Right cardiac atrium (tissue), 5 donors: Measurements from ENCODE around the gene FAM168A. TPM values are rescaled to one million over a fixed set of nuclear protein-coding genes. Genes with fewer than 3 reads are reported as not detected.

ENCODE experiments used
- ATAC-seq, 2 donors: fragments of 200-7000 bp; cut with Tn5 transposase; one replicate each; pipeline versions ENCODE4 v1.8.0 to v1.9.1; 2020; ENCODE audit warnings: moderate library complexity in 2 of 2, mild to moderate bottlenecking in 1 of 2
- DNase-seq, 3 donors: peaks; one replicate each; pipeline ENCODE4 v3.0.0-alpha.2; 2020
- H3K27ac ChIP-seq: one replicate; pipeline ENCODE4 v1.5.1; 2013; ENCODE audit warnings: mild to moderate bottlenecking, low read length, control low read depth, moderate library complexity
- H3K27me3 ChIP-seq: one replicate; pipeline ENCODE4 v1.6.1; 2013; ENCODE audit not compliant: control insufficient read depth, insufficient read depth
- H3K4me1 ChIP-seq: one replicate; pipeline ENCODE4 v1.6.1; 2013; ENCODE audit warnings: low read length; ENCODE audit not compliant: control insufficient read depth, insufficient read depth
- H3K4me3 ChIP-seq: one replicate; pipeline ENCODE4 v1.5.1; 2013; ENCODE audit warnings: low read length, control low read depth
- H3K9me3 ChIP-seq: one replicate; pipeline ENCODE4 v1.6.1; 2013; ENCODE audit warnings: low read length; ENCODE audit not compliant: control insufficient read depth
- WGBS: extraction: QIAGEN DNeasy Blood & Tissue Kit; methylation state at CpG from one replicate; pipeline ENCODE4 v1.1.7; 2013; 5-methylcytosine and 5-hydroxymethylcytosine counted together
- intact Hi-C, 4 donors: fragments of 100-400 bp; cut with DNase I; formaldehyde crosslinking; loops; one replicate each; pipeline versions ENCODE4 v1.11.0 to v1.14.0; 2022 to 2023
- polyA plus RNA-seq: library from polyadenylated mRNA; stranded (reverse); fragments of 200-250 nt; gene quantifications from one replicate; pipeline ENCODE4 v1.2.3, GENCODE V29; 2013
- total RNA-seq, 4 donors: library from RNA; stranded (reverse); fragmentation: NEBNext Ultra II Directional; extraction: Animal tissue kit (Norgen Biotek cat#: 25700); gene quantifications; one replicate each; pipeline ENCODE4 v1.2.1, GENCODE V29; 2021
- donor health status: healthy with polysubstance abuse.
- donor health status: DM: no; HTN: yes; CAD: no.
- donor health status: DM: no; HTN: no; CAD: no.
- donor health status: DM: no; HTN: yes; CAD: no; lungs with severe emphysema.
- donor health status: DM: yes; HTN: yes; CAD: no.

FAM168A gene
- total and polyA plus RNA-seq, 5 donors: 14.2 to 46.2 (median 38.7) TPM

DNA sequence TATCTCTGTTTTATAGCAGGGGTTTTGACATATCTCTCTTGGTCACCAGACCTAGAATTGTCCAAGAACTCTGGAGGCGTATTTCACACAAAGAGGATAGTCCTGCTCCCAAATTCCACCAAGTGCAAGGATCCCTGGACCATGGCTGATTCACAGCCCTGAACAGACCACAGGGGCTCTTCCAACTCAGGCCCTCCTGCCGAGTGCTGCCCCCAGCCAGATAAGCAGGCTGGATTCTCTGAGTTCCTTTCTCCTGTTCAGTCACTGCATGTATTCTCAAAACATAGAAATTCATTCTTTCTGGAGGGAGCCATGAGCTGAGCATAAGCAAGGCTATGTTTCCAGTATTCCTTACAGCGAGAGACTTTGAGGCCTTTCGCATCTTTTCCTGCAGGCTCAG lies 35.1 kb upstream of the FAM168A start:
- intact Hi-C loops: no loop called here
- no peak overlapping the region for H3K27ac ChIP-seq
- H3K4me1 ChIP-seq: no peaks in the 10 kb centered on the region
- H3K4me3 ChIP-seq: no peak overlapping the region
- no peaks in the 10 kb centered on the region for H3K27me3 ChIP-seq
- no peaks in the 10 kb centered on the region for H3K9me3 ChIP-seq
- 92% methylated on average over 4 of the region's 4 CpGs for WGBS
- DNase-seq (no peak), ATAC-seq (no peak)

DNA sequence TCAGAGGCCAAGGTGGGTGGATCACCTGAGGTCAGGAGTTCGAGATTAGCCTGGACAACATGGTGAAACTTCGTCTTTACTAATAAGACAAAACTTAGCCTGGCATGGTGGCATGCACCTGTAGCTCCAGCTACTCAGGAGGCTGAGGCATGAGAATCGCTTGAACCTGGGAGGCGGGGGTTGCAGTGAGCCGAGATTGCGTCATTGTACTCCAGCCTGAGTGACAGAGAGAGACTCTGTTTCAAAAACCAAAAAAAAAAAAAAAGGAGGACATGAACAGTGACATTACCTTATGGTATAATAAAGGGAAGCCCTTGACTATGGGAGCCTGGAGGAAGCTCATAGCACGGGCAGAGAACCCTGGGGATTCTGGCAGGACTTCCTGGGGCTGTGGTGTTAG lies 32.0 kb upstream of the FAM168A start:
- intact Hi-C loops: loop anchor here in 1 of 4 donors (5.0 kb wide), 1 partner anchor 32 kb away; no protein-coding TSS in a partner anchor
- Histone ChIP-seq H3K27me3 (no peaks in the 10 kb centered on the region), H3K4me1 (no peaks in the 10 kb centered on the region), H3K4me3 (no peak overlapping the region), H3K9me3 (no peaks in the 10 kb centered on the region), H3K27ac (no peak overlapping the region)
- no peak for ATAC-seq
- DNase-seq: no peak
- 82% methylated on average over 7 of the region's 7 CpGs for WGBS

DNA sequence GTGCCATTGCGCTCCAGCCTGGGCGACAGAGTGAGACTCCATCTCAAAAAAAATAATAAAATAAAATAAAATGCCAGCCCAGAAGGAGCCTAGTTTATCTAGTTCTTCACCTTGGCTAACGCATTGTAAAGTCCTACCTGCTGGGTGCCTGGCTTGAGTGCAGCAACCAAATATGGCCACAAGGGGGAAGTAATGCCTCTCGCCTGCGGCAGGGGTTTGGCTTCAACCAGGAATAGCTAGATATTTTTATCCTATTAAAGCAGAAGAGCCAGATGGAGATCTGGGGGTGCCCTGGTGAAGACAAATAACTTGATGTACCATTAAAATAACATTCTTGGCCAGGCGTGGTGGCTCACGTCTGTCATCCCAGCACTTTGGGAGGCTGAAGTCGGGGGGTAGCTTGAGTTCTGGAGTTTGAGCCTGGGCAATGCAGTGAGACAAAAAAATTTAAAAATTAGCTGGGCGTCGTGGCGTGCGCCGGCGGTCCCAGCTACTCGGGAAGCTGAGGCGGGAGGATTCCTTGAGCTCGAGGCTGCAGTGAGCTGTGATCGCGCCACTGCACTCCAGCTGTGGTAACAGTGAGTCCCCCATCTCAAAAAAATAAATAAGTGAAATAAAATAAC lies 27.9 kb upstream of the FAM168A start:
- DNase-seq: peak; percentile 53 to 79 (median 79)
- no peak overlapping the region for H3K4me3 ChIP-seq
- no peaks in the 10 kb centered on the region for H3K27me3 ChIP-seq
- H3K4me1 ChIP-seq: no peaks in the 10 kb centered on the region
- peak; percentile 77 to 85 for ATAC-seq
- no peaks in the 10 kb centered on the region for H3K9me3 ChIP-seq
- intact Hi-C loops: loop anchor here in 3 of 4 donors (2.0 to 5.0 kb wide), 2 partner anchors 35 to 36 kb away; no protein-coding TSS in a partner anchor
- H3K27ac ChIP-seq: no peak overlapping the region
- 21% methylated on average over 19 of the region's 19 CpGs for WGBS

DNA sequence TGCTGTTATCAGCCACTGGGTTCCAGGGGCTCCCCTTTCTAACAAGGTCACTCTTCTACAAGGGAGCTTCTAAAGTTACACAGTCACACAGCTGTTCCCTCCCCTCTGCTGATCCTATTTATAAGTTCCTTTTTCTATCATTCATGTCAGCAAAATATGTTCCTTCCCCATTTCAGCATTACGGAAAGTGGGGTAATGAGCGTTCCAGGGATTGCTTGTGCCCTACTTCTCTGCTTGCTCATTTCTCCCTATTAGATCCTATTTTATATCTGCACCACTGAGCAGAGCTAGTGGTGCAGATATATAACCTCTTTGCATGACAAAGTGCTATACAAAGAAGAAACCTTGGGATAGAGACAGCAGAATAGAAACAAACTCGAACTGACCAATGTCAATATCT lies 25.8 kb upstream of the FAM168A start:
- no peaks in the 10 kb centered on the region for H3K27me3 ChIP-seq
- no peak for DNase-seq
- no peak overlapping the region for H3K4me3 ChIP-seq
- H3K27ac ChIP-seq: no peak overlapping the region
- WGBS: 45% methylated on average over 3 of the region's 3 CpGs
- intact Hi-C loops: no loop called here
- H3K9me3 ChIP-seq: no peaks in the 10 kb centered on the region
- ATAC-seq: peak; percentile 47 to 50
- no peaks in the 10 kb centered on the region for H3K4me1 ChIP-seq

DNA sequence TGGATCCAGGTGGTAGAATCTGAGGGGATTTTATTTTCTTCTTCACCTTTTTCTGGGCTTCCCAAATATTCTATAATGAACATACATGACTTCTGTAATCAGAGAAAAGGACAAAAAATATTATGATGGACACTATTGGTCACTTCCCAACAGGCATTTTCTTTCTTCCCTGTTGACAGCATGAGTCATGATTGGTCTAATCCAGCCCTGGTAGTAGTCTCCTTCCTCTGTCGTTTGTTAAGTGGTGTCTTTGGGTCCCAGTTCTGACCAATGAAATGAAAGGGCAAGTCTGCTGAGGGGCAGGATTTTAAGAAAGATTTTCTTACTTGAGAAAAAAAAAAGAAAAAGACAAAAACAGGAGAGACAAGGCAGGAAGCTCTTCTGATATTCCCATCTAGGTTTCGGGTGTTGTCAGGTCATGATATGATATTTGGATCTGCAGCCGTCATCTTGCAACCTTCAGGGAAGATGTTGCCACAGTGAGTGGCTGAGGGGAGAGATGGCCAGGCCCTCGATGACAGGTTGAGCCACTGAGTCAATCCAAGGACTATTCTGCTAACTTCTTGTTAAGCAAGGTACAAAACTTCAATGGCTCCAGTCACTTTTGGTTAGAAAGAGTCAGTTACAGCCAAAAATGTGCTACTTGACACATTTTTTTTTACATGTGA lies 25.1 kb upstream of the FAM168A start:
- 46% methylated on average over 4 of the region's 4 CpGs for WGBS
- intact Hi-C loops: no loop called here
- no peaks in the 10 kb centered on the region for H3K9me3 ChIP-seq
- H3K4me1 ChIP-seq: no peaks in the 10 kb centered on the region
- no peaks in the 10 kb centered on the region for H3K27me3 ChIP-seq
- no peak for DNase-seq
- no peak overlapping the region for H3K27ac ChIP-seq
- ATAC-seq: peak in 1 of 2 donors; percentile 36
- no peak overlapping the region for H3K4me3 ChIP-seq

DNA sequence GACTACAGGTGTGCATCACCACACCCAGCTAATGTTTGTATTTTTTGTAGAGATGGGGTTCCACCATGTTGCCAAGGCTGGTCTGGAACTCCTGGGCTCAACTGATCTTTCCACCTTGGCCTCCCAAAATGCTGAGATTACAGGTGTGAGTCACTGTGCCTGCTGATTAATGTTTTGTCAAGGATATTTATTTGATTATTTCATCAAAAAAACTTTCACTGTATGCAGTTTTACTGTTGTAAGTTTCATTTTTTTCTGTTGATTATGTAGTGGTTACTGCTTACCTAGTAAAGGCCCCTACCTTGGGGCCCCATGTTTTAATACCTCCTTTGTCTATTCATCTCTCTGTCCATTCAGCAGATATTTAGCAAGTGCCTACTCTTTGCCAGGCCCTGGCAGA lies 16.7 kb upstream of the FAM168A start:
- intact Hi-C loops: no loop called here
- H3K9me3 ChIP-seq: no peaks in the 10 kb centered on the region
- no peaks in the 10 kb centered on the region for H3K27me3 ChIP-seq
- no peak overlapping the region for H3K4me3 ChIP-seq
- DNase-seq (no peak), ATAC-seq (no peak)
- H3K27ac ChIP-seq: no peak overlapping the region
- H3K4me1 ChIP-seq: no peaks in the 10 kb centered on the region

DNA sequence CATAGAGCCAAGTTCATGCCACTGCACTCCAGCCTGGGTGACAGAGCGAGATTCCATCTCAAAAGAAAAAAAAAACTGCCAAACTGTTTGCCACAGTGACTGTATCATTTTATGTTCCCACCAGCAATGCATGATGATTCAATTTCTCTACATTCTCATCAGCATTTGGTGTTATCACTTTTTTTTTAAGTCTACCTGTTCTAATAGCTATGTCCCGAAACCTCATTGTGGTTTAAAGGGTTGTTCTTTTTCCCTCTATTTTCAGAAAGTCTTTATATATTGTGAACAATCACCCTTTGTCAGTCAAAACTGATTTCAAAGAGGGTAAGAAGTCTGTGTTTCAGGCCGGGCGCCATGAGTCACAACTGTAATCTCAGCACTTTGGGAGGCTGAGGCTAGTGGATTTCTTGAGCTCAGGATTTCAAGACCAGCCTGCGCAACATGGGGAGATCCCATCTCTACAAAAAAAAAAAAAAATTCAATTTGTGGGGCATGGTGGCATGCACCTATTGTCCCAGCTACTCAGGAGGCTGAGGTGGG lies 14.8 kb upstream of the FAM168A start:
- Histone ChIP-seq H3K27me3 (no peaks in the 10 kb centered on the region), H3K27ac (no peak overlapping the region), H3K4me3 (no peak overlapping the region), H3K9me3 (no peaks in the 10 kb centered on the region), H3K4me1 (no peaks in the 10 kb centered on the region)
- intact Hi-C loops: no loop called here
- WGBS: 81% methylated on average over 5 of the region's 5 CpGs
- DNase-seq (no peak), ATAC-seq (no peak)

DNA sequence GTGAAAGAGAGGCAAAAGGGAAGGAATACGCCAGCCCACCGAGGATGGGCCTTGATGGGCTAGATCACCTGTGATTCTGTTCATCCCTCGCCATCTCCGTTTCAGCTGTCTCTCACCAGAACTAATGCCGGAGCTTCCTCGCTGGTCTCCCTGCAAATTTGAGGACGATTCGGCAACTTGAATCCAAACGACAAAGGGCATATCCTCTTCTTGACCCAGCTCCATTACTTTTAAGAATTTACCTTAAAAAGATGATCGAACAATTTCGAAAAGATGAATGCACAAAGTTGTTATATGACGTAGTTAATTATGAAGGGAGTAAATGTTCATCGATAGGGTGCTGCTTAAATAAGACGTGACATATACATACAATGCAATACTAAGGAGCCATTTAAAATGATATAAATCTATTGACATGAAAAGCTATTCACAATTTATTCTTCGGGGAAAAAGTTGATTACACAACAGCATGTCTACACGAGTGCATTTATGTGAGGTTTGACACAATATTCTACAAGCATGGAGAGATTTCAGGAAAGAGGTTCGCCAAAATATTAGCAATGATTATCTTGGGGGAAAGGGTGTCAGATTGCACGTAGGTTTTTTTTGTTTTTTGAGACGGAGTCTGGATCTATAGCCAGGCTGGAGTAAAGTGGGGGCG lies 937 bp upstream of the FAM168A start:
- peak overlapping the region; percentile 87 for H3K27ac ChIP-seq
- intact Hi-C loops: loop anchor here in 1 of 4 donors (10.0 kb wide), 1 partner anchor 194 kb away; no protein-coding TSS in a partner anchor
- peak overlapping the region; percentile 95 for H3K4me3 ChIP-seq
- H3K4me1 ChIP-seq: peaks cover 12% of the 10 kb centered on the region
- no peaks in the 10 kb centered on the region for H3K9me3 ChIP-seq
- H3K27me3 ChIP-seq: no peaks in the 10 kb centered on the region
- DNase-seq (no peak), ATAC-seq (no peak)
- 36% methylated on average over 20 of the region's 20 CpGs for WGBS

DNA sequence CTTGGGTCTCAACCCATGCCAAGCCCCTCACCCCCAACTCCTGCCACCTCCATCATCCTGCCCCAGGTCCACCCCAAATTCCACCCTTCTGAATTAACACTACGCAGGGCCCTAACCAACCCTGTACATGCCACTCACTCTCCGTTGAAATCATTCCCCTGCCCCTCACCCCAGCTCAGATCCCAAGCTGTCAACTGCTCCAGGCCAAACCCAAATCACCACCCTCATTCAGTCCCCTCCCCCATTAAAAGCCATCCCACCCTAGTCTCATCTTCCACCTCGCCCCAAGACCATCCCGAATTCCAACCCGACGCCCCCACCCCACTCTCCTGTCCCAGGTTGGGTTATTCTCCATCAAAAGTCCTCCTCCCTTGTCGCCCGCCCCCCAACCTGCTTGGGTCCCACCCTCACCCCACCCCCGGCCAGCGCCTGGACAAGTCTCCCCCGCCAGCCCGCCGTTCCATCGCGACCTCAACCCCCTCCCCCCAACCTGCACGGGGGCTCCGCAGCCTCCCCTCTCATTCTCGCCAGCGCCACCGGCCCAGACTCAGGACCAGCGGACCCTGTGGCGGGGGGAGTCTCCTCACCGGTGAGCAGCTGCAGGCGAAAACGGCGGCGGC lies 466 bp downstream of the FAM168A start:
- ATAC-seq (peak; percentile 0 to 3), DNase-seq (no peak)
- Histone ChIP-seq H3K4me3 (peak overlapping the region; percentile 95), H3K9me3 (no peaks in the 10 kb centered on the region), H3K27ac (peak overlapping the region; percentile 85), H3K27me3 (no peaks in the 10 kb centered on the region), H3K4me1 (peaks cover 12% of the 10 kb centered on the region)
- intact Hi-C loops: loop anchor here in 1 of 4 donors (10.0 kb wide), 1 partner anchor 193 kb away; no protein-coding TSS in a partner anchor
- 3% methylated on average over 27 of the region's 27 CpGs for WGBS

DNA sequence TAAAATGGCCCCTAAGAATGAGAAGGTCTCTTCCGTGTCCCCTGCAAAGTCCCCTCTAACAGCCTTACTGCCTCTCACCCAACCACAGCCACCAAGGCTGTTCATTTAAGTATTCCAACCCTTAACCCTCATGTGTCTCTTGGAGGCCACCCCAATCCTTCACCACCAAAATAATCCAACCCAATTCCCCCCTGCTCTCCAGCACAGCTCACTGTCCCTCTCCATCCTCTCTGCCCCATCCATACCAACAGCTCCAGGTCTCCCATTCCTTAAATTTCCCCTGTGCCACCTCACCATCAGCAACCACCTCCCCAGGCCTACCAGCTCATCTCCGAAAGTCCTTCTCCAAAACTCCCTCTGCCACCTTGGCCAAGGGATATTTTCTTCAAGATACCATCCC lies 1.4 kb downstream of the FAM168A start:
- Histone ChIP-seq H3K4me3 (peak overlapping the region; percentile 95), H3K9me3 (no peaks in the 10 kb centered on the region), H3K27me3 (no peaks in the 10 kb centered on the region), H3K4me1 (peaks cover 12% of the 10 kb centered on the region), H3K27ac (no peak overlapping the region)
- WGBS: 93% methylated on average over 2 of the region's 2 CpGs
- ATAC-seq: no peak
- no peak for DNase-seq
- intact Hi-C loops: loop anchor here in 1 of 4 donors (10.0 kb wide), 1 partner anchor 192 kb away; no protein-coding TSS in a partner anchor
